SK-N-SH (cell line): ENCODE measurements around the gene CELF4. TPM values are rescaled to one million over a fixed set of nuclear protein-coding genes. Genes with fewer than 3 reads are reported as not detected.

Experiments used
- CTCF ChIA-PET: fragments of 300-600, 350-600 bp; formaldehyde crosslinking; extraction: SDS; loops from one replicate; lab custom pipeline; 2021; lab: Yijun Ruan, JAX
- POLR2A ChIA-PET: fragments of 350-600 bp; sonication (Branson Sonifier 250); formaldehyde crosslinking; extraction: SDS; loops from one replicate; lab custom pipeline; 2020; ENCODE audit warnings: antibody characterized with exemption, inconsistent platforms; lab: Yijun Ruan, JAX
- DNase-seq: peaks from one replicate; pipeline ENCODE4 v3.0.0; 2012
- H2AFZ ChIP-seq: fragments of 200-600 bp; sonication (generic); 2 replicates; pipeline ENCODE4 v1.8.1; 2016; ENCODE audit warnings: antibody characterized with exemption, mild to moderate bottlenecking, low read depth
- H3F3A ChIP-seq: fragments of 200-600 bp; sonication (generic); replicated peaks from 2 replicates; pipeline ENCODE3; 2016; ENCODE audit warnings: antibody characterized with exemption, mild to moderate bottlenecking; ENCODE audit not compliant: insufficient read depth
- H3K27ac ChIP-seq, 2 experiments: fragments of 200-500 bp in 1 of 2; fragments of 200-600 bp in 1 of 2; sonication (Bioruptor generic) in 1 of 2; sonication (generic), shearing (Covaris generic) in 1 of 2; 2 replicates each; pipeline versions ENCODE4 v1.5.1 to v1.6.1; 2014 to 2016; ENCODE audit warnings: low read depth in 2 of 2, inconsistent platforms in 1 of 2, low read length in 1 of 2, mild to moderate bottlenecking in 1 of 2, mixed read lengths in 1 of 2
- H3K27me3 ChIP-seq: fragments of 200-600 bp; sonication (generic), shearing (Covaris generic); 2 replicates; pipeline ENCODE4 v1.6.1; 2016; ENCODE audit warnings: mixed run types; ENCODE audit not compliant: insufficient read depth
- H3K36me3 ChIP-seq, 2 experiments: fragments of 200-500 bp in 1 of 2; fragments of 200-600 bp in 1 of 2; sonication (Bioruptor generic) in 1 of 2; sonication (generic) in 1 of 2; replicated peaks in 1 of 2; 2 replicates each; pipeline versions ENCODE3 to v1.5.1; 2014 to 2016; ENCODE audit warnings: low read length in 1 of 2, mild to moderate bottlenecking in 1 of 2; ENCODE audit not compliant: insufficient read depth in 2 of 2, control insufficient read depth in 1 of 2
- H3K4me1 ChIP-seq, 2 experiments: fragments of 200-500 bp in 1 of 2; fragments of 200-600 bp in 1 of 2; sonication (Bioruptor generic) in 1 of 2; sonication (generic), shearing (Covaris generic) in 1 of 2; 2 replicates each; pipeline versions ENCODE4 v1.5.1 to v1.6.1; 2014 to 2016; ENCODE audit warnings: low read depth in 1 of 2, low read length in 1 of 2, mixed run types in 1 of 2; ENCODE audit not compliant: insufficient read depth in 2 of 2, control insufficient read depth in 1 of 2
- H3K4me2 ChIP-seq: fragments of 200-600 bp; sonication (generic), shearing (Covaris generic); 2 replicates; pipeline ENCODE4 v1.6.1; 2017; ENCODE audit warnings: mixed run types
- H3K4me3 ChIP-seq, 2 experiments: fragments of 200-500 bp in 1 of 2; fragments of 200-600 bp in 1 of 2; sonication (Bioruptor generic) in 1 of 2; sonication (generic), shearing (Covaris generic) in 1 of 2; 2 replicates each; pipeline versions ENCODE4 v1.5.1 to v1.8.1; 2014 to 2016; ENCODE audit warnings: low read depth in 2 of 2, inconsistent platforms in 1 of 2, low read length in 1 of 2, mild to moderate bottlenecking in 1 of 2, mixed read lengths in 1 of 2, moderate library complexity in 1 of 2
- H3K79me2 ChIP-seq: fragments of 200-600 bp; sonication (generic); 2 replicates; pipeline ENCODE4 v1.8.1; 2017; ENCODE audit warnings: mild to moderate bottlenecking; ENCODE audit not compliant: insufficient read depth
- H3K9ac ChIP-seq: fragments of 200-600 bp; sonication (generic); 2 replicates; pipeline ENCODE4 v1.6.1; 2017; ENCODE audit warnings: mixed run types
- H3K9me2 ChIP-seq: fragments of 200-600 bp; sonication (generic); 2 replicates; pipeline ENCODE4 v1.6.1; 2017; ENCODE audit warnings: mixed run types
- H3K9me3 ChIP-seq: fragments of 200-600 bp; sonication (generic); 2 replicates; pipeline ENCODE4 v1.6.1; 2017; ENCODE audit warnings: mixed run types, mild to moderate bottlenecking, moderate library complexity
- H4K20me1 ChIP-seq: fragments of 200-600 bp; sonication (generic); 2 replicates; pipeline ENCODE4 v1.6.1; 2017; ENCODE audit warnings: mild to moderate bottlenecking, mixed run types; ENCODE audit not compliant: insufficient read depth
- CHD2 ChIP-seq: fragments of 150-350 bp; IDR thresholded peaks from 2 replicates; pipeline ENCODE4 v1.6.1; 2018; ENCODE audit warnings: low read length; ENCODE audit not compliant: partially characterized antibody
- CTCF ChIP-seq: fragments of 200-600 bp; sonication (generic); IDR thresholded peaks from 2 replicates; pipeline ENCODE4 v1.6.1; 2017; ENCODE audit warnings: antibody characterized with exemption, mild to moderate bottlenecking, moderate library complexity
- EZH2phosphoT487 ChIP-seq: fragments of 200-600 bp; sonication (generic); IDR thresholded peaks from 2 replicates; pipeline ENCODE4 v1.6.1; 2017; ENCODE audit warnings: low read depth, mixed run types, mild to moderate bottlenecking, antibody characterized with exemption, moderate library complexity, borderline replicate concordance
- FOSL2 ChIP-seq: IDR thresholded peaks from 2 replicates; pipeline ENCODE4 v1.4.0; 2012; ENCODE audit warnings: low read depth, mild to moderate bottlenecking, moderate library complexity, borderline replicate concordance
- FOXJ3 ChIP-seq: sonication (generic); formaldehyde crosslinking; IDR thresholded peaks from 2 replicates; pipeline ENCODE4 v1.5.1; 2020; ENCODE audit warnings: mild to moderate bottlenecking, missing genetic modification reagents
- FOXM1 ChIP-seq: IDR thresholded peaks from 2 replicates; pipeline ENCODE4 v1.4.0; 2012; ENCODE audit warnings: low read depth, mild to moderate bottlenecking
- GABPA ChIP-seq: IDR thresholded peaks from 2 replicates; pipeline ENCODE4 v1.4.0; 2012; ENCODE audit warnings: low read depth, mild to moderate bottlenecking
- GATA2 ChIP-seq: sonication (generic); formaldehyde crosslinking; IDR thresholded peaks from 2 replicates; pipeline ENCODE4 v1.5.0; 2020; ENCODE audit warnings: mild to moderate bottlenecking, missing genetic modification reagents
- JUND ChIP-seq: IDR thresholded peaks from 2 replicates; pipeline ENCODE4 v1.4.0; 2012
- MXI1 ChIP-seq: IDR thresholded peaks from 2 replicates; pipeline ENCODE4 v1.6.1; 2012; ENCODE audit warnings: mild to moderate bottlenecking, low read depth, low read length, improper control_type of control experiment
- NFIC ChIP-seq: IDR thresholded peaks from 2 replicates; pipeline ENCODE4 v1.4.0; 2012; ENCODE audit warnings: borderline replicate concordance
- NRF1 ChIP-seq: IDR thresholded peaks from 2 replicates; pipeline ENCODE4 v1.6.1; 2012; ENCODE audit warnings: low read depth, mild to moderate bottlenecking, low read length
- POLR2AphosphoS5 ChIP-seq: IDR thresholded peaks from 2 replicates; pipeline ENCODE4 v1.6.1; 2012; ENCODE audit warnings: low read depth, low read length
- RAD21 ChIP-seq: IDR thresholded peaks from 2 replicates; pipeline ENCODE4 v1.6.1; 2012; ENCODE audit warnings: mild to moderate bottlenecking, low read length
- RCOR1 ChIP-seq: fragments of 150-350 bp; IDR thresholded peaks from 2 replicates; pipeline ENCODE4 v1.6.1; 2017; ENCODE audit warnings: antibody characterized with exemption, low read length
- RXRA ChIP-seq: IDR thresholded peaks from 2 replicates; pipeline ENCODE4 v1.4.0; 2012; ENCODE audit warnings: low read depth, mild to moderate bottlenecking, borderline replicate concordance
- SIN3A ChIP-seq: IDR thresholded peaks from 2 replicates; pipeline ENCODE4 v1.6.1; 2012; ENCODE audit warnings: low read depth, mild to moderate bottlenecking, low read length, moderate library complexity, borderline replicate concordance
- TAF1 ChIP-seq: IDR thresholded peaks from 2 replicates; pipeline ENCODE4 v1.6.1; 2012; ENCODE audit warnings: low read depth, mild to moderate bottlenecking, low read length, moderate library complexity, borderline replicate concordance
- TEAD4 ChIP-seq: IDR thresholded peaks from 2 replicates; pipeline ENCODE4 v1.4.0; 2012; ENCODE audit warnings: mild to moderate bottlenecking, borderline replicate concordance; ENCODE audit not compliant: insufficient read depth
- USF2 ChIP-seq: fragments of 150-350 bp; IDR thresholded peaks from 2 replicates; pipeline ENCODE4 v1.6.1; 2017; ENCODE audit warnings: antibody characterized with exemption, low read length, low read depth, borderline replicate concordance
- WGBS: methylation state at CpG from one replicate; pipeline ENCODE4 v1.1.6; 2017; ENCODE audit warnings: low lambda C conversion rate; 5-methylcytosine and 5-hydroxymethylcytosine counted together
- polyA plus RNA-seq, 3 experiments: library from polyadenylated mRNA; depleted of rRNA; stranded (reverse); fragments of >200 nt; gene quantifications; 2 replicates each; pipeline ENCODE4 v1.2.3, GENCODE V29; 2012

The CELF4 gene
- polyA plus RNA-seq, 1 of the 3 experiments (the other 2 are of a cell fraction) = 0.26 TPM

- no peak overlapping the region for H3K4me3 ChIP-seq
- H3K27me3 ChIP-seq = no peaks in the 10 kb centered on the region
- H2AFZ ChIP-seq = no peak overlapping the region
- H4K20me1 ChIP-seq = no peaks in the 10 kb centered on the region
- no peak overlapping the region for H3K4me2 ChIP-seq
- 47% methylated on average over 7 of the region's 7 CpGs for WGBS
- no peak for DNase-seq
- TF ChIP-seq GATA2 (CRISPR knock-in tag) = no peak
- TF ChIP-seq GABPA = no peak
- TF ChIP-seq FOSL2 = no peak
- TF ChIP-seq NFIC = no peak
- no peak for TF ChIP-seq FOXJ3 (CRISPR knock-in tag)
- TF ChIP-seq FOXM1 = no peak
- no peak for TF ChIP-seq USF2
- no peak for TF ChIP-seq MXI1
- H3K9me2 ChIP-seq = no peaks in the 10 kb centered on the region
- H3K9me3 ChIP-seq = no peaks in the 10 kb centered on the region
- POLR2A ChIA-PET = no interaction called here
- peaks cover 0 to 26% of the 10 kb centered on the region in 2 experiments; a peak in 1 of 4 replicates for H3K4me1 ChIP-seq
- H3K27ac ChIP-seq = no peak overlapping the region
- H3F3A ChIP-seq = no peaks in the 10 kb centered on the region
- H3K79me2 ChIP-seq = no peaks in the 10 kb centered on the region
- CTCF ChIA-PET = interaction anchor here (0.6 to 1.7 kb wide), 4 partner anchors 9 to 106 kb away, joined by 3 to 5 read pairs (median 3); no protein-coding TSS in a partner anchor
- no peak overlapping the region for H3K9ac ChIP-seq
- H3K36me3 ChIP-seq = no peaks in the 10 kb centered on the region
These were observed 137.2 kb downstream of the CELF4 start for GRCh38 chr18:37428288-37428974.

- no peaks in the 10 kb centered on the region for H3F3A ChIP-seq
- H3K27me3 ChIP-seq = no peaks in the 10 kb centered on the region
- H3K9me2 ChIP-seq = no peaks in the 10 kb centered on the region
- no peak overlapping the region for H3K4me3 ChIP-seq
- H3K4me2 ChIP-seq = no peak overlapping the region
- TF ChIP-seq TAF1 (no peak), MXI1 (no peak), NRF1 (no peak), SIN3A (no peak), EZH2phosphoT487 (no peak), RCOR1 (no peak), RXRA (no peak), RAD21 (no peak), FOXJ3 (CRISPR knock-in tag) (no peak), POLR2AphosphoS5 (no peak), TEAD4 (no peak), CTCF (no peak), CHD2 (no peak), JUND (no peak)
- no peaks in the 10 kb centered on the region for H4K20me1 ChIP-seq
- no peaks in the 10 kb centered on the region for H3K9me3 ChIP-seq
- CTCF ChIA-PET = interaction anchor here (1.7 kb wide), 1 partner anchor 11 kb away, joined by 5 read pairs; no protein-coding TSS in a partner anchor
- H2AFZ ChIP-seq = no peak overlapping the region
- H3K36me3 ChIP-seq = no peaks in the 10 kb centered on the region
- no peaks in the 10 kb centered on the region for H3K79me2 ChIP-seq
- no peak overlapping the region for H3K27ac ChIP-seq
- POLR2A ChIA-PET = no interaction called here
- WGBS = 69% methylated on average over 13 of the region's 15 CpGs
- H3K4me1 ChIP-seq = peaks cover 0 to 32% of the 10 kb centered on the region in 2 experiments; a peak in 1 of 4 replicates
- H3K9ac ChIP-seq = no peak overlapping the region
- no peak for DNase-seq
These were observed 139.0 kb downstream of the CELF4 start for GRCh38 chr18:37426586-37426985.
